Retina (tissue), 1 donor: Measurements from ENCODE around the gene GNG13.
"Not testable (repeated sequence)": the region's sequence is repeated elsewhere in the genome, so short reads cannot be mapped to it uniquely, and the experiment has no call there.

ENCODE experiments used
- DNase-seq: peaks from one replicate; pipeline ENCODE4 v3.0.0-alpha.2; 2016

The GNG13 gene

DNA sequence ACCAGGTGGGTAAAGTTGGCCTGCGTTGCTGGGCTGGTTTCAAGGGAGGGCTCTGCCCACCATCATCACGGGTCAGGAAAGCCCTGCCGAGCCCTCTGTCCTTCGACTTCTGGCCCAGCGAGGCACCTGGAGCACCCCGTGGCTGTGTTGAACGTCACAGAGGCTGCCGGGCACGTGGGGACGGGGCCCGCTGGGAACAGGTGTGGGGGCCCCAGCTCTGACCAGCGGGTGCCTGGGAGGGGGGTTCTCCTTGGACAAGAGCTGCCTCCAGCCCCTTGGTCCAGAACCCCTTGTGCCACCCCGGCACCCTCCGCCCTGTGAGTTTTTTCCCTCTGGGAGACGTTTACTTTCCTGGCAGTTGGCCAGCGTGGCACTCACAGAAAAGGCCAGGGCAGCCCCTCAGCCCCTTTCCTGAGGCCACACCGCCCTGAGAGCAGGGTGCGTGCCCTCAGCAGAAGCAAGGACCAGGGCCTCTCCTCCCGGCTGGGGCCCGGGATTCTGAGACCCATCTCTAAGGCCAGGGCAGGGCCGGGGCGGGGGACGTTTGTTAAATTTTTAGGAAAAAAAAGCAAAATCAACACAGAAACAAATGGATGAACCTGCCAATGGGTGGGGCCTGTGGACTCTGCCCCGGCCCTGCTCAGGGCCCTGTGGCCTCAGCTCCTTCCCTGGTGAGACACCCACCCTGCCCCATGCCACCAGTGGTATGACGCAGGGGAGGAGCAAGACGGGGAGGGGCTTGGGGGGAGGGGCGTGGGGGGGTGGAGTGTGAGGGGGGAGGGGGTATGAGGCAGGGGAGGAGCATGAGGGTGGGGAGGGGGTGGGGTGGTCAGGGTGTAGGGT is 31.3 kb upstream of the GNG13 start:
- no peak for DNase-seq

DNA sequence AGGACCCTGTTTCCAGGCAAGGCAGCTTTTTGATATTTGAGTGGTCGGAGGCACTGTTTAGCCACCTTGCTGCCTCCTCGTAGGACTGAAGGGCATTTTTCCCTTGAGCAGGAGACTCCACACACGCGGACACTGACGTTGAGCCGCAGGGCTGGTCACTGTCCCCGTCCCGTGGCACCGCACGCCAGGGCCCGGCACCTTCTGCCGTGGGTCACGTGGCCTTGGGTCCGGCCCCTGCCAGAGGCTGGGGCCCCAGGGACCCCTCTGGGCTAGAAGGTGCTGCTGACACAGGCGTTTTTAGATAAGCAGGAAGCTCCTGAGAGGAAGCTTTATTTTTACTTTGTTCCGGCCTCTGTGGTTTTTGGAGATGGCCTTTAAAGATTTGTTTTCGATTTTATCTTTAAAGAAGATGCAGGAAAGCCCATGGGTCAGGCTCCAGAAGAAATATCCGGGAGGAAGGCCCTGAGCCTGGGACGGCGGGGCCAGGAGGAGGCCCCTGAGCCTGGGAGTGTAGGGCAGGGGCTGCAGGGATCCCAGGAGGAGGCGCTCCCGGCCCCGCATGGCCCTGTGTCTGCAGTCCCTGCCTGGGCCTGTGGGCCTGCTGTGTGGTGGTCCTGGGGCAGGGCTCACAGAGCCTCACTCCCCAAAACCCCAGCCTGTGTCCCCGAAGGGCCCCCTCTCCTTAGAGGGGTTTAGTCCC is 30.5 kb upstream of the GNG13 start:
- DNase-seq: no peak

- DNase-seq: no peak
Measured at GRCh38 chr16:830107-830870, 29.8 kb upstream of the GNG13 start.

- no peak for DNase-seq
Measured at GRCh38 chr16:828891-829290, 28.4 kb upstream of the GNG13 start.

DNA sequence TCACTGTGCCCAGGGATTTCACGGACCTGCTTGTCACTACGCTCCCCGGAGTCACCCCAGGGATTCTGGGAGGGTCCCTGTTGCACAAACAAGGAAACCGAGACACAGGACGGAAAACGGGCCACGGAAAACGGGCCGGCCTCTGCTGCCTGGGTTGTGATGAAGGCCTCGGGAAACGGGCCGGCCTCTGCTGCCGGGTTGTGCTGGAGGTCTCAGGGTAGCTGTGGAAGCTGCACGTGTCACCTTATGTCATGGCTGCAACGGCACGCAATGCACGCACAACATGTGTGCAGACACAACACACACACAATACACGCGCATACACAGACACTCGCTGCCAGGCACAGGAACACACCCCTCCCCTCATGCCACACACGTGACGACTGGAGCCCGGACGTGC is 27.0 kb upstream of the GNG13 start:
- DNase-seq: no peak

DNA sequence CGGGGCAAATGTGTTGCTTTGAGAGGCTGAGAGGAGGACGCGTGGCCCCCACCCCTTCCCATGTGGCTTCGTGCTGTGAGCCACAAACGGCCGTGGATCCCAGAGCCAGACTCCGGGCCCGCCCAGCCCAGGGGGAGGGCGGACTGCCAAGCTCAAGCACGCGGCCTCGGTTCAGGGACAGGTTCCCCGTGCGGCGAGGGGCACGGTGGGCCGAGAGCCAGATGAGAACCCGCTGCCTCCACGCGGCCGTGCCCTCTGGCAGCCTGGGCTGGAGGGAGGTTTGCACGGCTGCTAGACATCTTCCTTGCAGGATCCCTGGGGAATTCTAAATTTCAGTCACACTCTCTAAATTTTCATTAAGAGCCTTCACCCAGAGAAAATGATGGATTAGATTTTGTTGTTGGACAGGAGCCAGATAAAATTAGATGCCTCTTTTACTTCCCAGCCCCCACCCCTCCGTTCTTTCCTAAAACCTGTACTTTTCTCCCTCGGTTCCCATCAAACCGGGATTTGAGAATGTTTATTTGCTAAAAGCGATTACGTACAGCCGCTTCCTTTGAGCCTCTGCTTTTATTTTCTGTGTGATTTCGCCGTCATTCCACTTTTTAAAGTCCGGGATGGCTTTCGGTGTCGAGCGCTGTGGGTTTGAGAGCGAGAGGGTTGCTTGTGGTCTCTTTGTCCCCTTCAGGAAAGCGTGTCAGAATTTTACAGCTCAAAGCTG is 25.0 kb upstream of the GNG13 start:
- DNase-seq: no peak

DNA sequence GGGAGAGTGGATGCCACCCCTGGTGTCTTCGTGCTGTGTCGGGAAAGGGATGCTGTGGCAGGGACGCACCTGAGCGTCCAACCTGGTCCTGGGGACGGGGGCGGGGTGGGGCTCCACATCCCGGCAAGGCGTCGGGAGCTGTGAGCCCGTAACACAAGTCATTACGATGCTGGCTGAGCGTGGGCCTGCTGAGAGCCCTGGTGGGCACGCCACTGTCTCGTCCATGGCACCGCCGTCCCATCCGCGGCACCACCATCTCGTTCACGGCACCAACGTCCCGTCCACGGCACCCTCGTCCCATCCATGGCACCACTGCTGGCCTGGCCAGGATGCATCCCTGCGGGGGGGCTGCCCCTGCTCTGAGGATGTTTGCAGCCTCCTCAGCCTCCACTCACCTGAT is 24.1 kb upstream of the GNG13 start:
- no peak for DNase-seq

DNA sequence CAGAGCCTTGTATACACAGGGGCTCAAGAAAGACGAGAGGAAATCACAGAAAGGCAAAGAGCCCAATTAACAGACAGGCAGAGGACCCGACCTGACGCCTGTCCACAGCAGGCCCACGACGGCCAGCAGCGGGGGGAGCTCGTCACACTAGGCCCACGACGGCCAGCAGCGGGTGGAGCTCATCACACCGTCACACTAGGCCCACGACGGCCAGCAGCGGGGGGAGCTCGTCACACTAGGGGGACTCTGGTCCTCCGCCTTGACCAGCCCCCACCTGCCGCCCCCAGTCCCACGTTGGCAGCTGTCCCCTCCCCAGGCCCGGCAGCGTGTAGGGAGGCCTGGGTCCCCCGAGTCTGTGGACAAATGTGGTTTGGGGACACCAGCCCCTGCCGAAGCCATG is 23.7 kb upstream of the GNG13 start:
- DNase-seq: no peak

DNA sequence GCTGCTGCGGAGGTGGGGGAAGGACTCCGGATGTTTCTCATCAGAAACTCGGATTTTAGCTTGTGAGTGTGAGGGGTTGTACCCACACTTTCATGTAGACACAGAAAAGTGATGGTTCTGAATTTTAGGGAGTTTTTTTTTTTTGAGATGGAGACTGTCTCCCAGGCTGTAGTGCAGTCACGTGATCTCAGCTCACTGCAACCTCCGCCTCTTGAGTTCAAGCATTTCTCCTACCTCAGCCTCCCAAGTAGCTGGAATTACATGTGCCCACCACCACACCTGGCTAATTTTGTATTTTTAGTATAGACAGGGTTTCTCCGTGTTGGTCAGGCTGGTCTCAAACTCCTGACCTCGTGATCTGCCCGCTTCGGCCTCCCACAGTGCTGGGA is 22.4 kb upstream of the GNG13 start:
- DNase-seq: no peak

GRCh38 chr16:822174-822908 is 21.8 kb upstream of the GNG13 start:
- DNase-seq: no peak

DNA sequence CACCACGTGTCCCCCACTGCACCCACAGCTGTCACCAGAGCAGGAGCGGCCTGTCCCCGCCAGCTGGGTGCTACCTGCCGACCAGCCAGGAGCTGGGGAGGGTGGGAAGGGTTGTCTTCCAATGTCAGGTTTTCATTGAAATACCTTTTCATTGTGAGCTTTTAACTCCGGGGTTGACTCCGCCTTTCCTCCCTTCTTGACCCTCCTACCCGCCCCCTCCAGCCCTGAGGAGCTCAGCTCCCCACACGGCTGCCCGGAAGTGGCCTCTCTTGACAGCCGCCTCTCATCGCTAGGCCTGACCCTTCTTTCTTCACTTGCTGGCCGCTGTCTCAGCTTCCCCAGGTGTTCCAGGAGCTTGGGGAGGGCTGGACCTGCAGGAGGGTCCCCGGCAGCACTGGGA is 21.2 kb upstream of the GNG13 start:
- DNase-seq: no peak

GRCh38 chr16:820748-821147 is 20.2 kb upstream of the GNG13 start:
- no peak for DNase-seq

GRCh38 chr16:820044-820408 is 19.5 kb upstream of the GNG13 start:
- DNase-seq: not testable (repeated sequence)

GRCh38 chr16:819336-820043 is 19.0 kb upstream of the GNG13 start:
- no peak for DNase-seq

DNA sequence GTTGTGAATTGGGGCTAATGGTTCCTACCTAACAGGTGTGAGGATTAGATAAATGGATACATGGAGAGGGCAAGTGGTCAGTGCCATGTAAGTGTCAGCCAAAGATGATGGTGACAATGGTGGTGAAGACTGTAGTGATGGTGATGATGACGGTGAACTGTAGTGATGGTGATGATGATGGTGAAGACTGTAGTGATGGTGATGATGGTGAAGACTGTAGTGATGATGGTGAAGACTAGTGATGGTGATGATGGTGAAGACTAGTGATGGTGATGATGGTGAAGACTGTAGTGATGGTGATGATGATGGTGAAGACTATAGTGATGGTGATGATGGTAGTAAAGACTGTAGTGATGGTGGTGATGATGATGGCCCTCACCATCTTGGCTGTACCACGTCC is 18.1 kb upstream of the GNG13 start:
- DNase-seq: no peak

DNA sequence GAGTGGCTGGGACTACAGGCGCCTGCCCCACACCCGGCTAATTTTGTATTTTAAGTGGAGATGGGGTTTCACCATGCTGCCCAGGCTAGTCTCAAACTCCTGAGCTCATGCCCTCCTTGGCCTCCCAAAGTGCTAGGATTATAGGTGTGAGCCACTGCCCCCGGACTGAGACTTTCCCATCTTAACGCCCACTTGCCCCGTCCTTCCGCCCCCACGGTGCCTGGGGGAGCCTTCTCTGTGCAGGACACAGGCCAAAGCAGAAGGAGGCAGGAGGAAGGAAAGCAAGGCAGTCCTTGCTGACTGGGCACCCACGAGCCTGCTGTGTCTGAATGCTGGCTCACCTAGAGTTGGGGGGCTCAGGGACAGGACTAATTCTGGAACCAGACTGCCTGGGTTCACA is 17.6 kb upstream of the GNG13 start:
- no peak for DNase-seq

DNA sequence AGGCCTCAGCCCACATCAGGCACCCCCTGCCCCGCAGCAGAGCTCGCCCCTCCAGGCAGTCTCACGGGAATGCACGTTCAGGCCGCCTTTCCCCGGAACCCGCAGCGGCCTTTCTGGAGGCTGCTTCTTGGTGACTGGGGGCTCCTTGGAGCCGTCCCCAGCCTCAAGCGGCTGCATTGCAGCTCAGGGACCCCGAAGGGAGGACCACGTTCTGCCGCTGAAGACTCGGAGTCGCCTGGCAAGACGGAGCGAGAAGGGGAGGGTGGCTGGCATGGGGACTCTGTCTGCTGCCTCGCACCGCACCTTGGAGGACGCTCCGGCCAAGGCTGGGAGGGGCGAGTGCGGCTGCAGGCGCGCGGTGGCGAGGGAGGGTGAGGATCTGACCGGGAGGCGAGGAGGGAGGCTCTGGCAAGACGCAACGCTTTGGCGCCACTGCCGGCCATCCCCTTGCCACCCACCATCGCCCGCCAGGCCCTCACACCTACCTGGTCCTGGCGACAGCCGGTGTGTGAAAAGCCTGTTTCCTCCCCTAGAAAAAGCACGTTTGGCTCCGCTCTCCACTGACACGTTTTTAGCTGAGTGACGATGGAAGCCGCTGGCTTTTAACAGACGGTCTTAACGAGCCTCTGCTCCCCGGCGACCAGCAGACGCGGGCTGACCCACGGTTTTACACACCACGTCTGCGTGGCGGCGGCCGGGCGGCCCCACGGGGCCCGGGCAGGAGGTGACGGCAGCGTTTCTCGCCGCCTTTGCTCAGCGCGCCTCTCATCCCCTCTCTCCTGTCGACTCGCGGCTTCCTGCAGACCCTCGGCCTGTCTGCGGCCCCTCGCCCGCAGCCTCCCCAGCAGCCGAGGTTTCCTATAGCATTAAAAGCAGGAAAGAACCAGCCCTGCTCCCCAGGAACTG is 16.7 kb upstream of the GNG13 start:
- DNase-seq: peak; percentile 65

DNA sequence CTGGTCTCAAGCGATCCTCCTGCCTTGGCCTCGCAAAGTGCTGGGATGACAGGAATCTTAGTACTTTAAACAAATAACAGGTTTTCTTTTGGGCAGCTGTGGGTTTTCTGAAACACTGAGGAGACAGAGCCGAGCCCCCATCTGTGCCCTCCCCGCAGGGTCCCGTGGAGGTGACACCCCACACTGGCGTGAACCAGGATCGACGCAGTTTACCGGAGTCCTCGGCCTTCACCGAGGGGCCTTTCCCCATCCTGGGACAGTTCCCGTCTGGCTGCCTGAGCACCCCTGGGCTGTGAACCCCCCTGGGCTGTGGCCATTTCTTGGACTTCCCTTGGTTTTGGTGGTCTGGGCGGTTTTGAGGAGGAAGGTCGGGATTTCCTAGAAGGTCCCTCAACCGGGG is 15.3 kb upstream of the GNG13 start:
- no peak for DNase-seq

GRCh38 chr16:814974-815373 is 14.4 kb upstream of the GNG13 start:
- no peak for DNase-seq

GRCh38 chr16:813916-814412 is 13.4 kb upstream of the GNG13 start:
- DNase-seq: no peak
